UCSD-AML1 (cell line): Measurements from ENCODE around the gene TARS3.
"Not testable (repeated sequence)": the region's sequence is repeated elsewhere in the genome, so short reads cannot be mapped to it uniquely, and the experiment has no call there.

Experiments used
- DNase-seq: peaks from one replicate; lab custom pipeline; 2025; ENCODE audit not compliant: unreplicated experiment; lab: John Stamatoyannopoulos, UW

TARS3 gene

DNA sequence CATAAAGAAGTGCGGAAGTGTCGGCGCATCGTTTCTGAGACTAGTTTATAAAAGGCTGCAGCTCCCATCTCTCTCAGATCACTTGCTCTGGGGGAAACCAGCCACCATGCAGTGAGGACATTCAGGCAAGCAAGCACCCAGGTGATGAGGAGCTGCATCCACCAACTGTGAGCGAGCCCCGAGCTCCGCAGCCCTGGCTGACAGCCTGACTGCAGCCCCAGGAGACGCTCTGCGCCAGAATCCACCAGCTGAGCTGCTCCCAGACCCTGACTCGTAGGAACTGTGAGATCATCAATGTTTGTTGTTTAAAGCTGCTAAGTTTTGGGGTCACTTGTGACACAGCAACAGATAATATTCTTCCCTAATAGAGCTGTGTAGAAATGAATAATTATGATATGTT lies 67.1 kb downstream of the TARS3 start:
- DNase-seq = no peak

DNA sequence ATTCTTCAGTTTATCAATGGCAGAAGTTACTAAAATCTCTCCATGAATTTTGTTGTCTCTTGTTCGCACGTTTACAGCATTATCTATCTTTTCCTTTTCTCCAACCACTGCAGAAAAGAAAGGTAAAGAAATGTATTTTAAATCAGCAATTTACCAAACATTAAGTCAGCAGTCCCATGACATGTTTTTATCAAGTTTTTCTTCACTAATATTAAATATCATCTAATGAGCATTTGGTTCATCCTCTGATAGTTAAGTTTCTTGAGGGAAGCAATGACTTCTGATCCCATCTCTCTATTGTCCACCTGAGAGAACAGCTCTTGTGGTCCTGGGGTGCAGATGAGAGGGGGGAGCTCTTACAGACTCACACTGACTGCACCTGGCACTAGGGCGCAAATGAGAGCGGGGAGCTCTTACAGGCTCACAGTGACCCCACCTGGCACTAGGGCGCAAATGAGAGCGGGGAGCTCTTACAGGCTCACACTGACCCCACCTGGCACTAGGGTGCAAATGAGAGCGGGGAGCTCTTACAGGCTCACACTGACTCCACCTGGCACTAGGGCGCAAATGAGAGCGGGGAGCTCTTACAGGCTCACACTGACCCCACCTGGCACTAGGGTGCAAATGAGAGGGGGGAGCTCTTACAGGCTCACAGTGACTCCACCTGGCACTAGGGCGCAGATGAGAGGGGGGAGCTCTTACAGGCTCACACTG lies 69.5 kb downstream of the TARS3 start:
- peak; percentile 28 for DNase-seq

- no peak for DNase-seq
Measured at GRCh38 chr15:101654171-101654570, 70.1 kb downstream of the TARS3 start.

DNA sequence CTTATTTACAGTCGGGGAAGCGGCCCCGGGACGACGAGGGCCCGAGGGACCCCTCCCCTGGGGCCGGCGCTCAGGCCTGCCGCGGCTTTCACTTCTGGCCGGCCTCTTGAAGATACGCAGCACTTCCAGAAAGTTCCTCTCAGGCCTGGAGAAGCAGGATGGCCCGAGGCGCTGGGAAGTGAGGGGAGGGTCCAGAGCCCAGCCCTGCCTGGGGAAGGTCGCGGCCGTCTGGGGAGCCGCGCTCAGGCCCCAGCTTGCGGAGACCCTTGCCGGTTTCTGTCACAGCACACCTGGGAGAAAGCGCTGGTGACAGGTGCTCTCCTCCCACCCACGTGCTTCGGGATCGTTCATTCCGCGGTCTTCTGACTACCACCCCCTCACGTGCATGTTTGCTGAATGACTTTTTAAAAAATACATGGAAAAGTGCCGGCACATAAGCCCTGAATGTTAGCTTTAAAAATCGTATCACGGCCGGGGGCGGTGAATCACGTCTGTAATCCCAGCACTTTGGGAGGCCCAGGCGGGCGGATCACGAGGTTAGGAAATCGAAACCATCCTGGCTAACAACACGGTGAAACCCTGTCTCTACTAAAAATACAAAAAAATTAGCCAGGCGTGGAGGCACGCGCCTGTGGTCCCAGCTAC lies 71.4 kb downstream of the TARS3 start:
- DNase-seq = no peak

- DNase-seq = peak; percentile 96
Measured at GRCh38 chr15:101652098-101652785, 72.0 kb downstream of the TARS3 start, which contains the start of gene TM2D3. TSS of gene TM2D3 (minus strand) at chr15:101652381. CDS start at chr15:101652361, 20 bp downstream.

DNA sequence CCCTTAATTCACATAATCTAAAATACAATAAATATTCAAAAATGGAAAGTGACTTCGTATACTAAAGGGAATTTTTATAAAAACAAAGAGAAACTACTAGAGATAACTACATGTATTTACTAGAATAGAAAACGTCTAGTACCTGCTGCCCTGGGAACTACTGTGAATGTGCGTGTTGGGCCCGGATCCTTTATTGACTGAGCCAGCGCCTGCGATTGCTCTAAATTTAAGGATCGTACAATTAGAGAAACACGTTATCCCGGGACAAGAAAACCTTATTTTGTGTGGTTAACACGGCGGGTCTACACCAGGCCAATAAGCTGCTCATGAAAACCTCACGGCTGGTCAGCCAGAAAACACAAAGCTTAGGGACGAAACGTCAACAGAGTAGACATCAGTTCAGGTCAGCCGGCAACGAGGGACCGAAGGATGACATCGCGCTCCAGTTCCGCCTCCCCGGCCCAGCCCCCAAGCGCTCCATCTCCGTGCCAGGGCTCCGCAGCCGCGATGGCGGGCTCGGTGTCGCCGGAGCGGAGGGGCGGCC lies 72.6 kb downstream of the TARS3 start:
- peak; percentile 74 for DNase-seq

DNA sequence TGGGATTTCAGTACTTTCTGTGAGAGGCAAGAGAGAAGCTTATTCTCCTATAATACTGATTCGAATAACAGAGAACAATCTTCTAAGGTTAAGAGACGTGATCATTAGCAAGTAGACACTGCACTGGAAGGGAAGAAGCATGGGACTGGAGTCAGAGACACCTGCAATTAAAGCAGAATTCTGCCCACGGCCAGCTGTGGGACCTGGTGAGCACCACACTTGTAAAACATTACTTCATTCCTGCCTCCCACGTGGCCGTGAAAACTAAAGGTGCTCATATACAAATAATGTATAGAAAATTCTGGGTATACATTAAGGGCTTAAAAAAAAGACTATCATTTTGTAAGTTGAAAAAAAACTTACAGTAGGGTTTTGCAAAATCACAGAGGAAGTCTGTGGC lies 74.1 kb downstream of the TARS3 start:
- DNase-seq = no peak

- DNase-seq = no peak
Measured at GRCh38 chr15:101648356-101648755, 75.9 kb downstream of the TARS3 start.

- DNase-seq = no peak
Measured at GRCh38 chr15:101647251-101647650, 77.0 kb downstream of the TARS3 start.

GRCh38 chr15:101646672-101647071 lies 77.6 kb downstream of the TARS3 start:
- no peak for DNase-seq

DNA sequence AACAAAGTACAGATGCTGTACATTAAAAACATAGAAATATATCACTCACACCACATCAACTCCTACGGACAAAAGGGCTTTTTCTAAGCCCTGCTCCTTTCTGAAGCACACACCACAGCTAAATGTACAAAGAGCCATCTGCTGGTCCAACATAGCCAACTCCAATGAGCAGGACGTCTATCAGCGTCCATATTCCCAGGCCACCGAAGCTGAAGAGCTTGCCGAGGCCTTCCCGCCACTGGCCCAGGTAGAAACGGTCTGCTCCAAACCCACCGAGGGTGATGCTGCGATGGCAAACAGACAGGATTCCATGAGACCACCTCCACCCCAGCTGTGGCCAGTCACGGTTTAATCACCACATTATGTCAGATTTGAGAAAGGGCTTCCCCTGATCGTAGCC lies 81.9 kb downstream of the TARS3 start:
- DNase-seq = no peak

GRCh38 chr15:101641894-101642293 lies 82.4 kb downstream of the TARS3 start:
- no peak for DNase-seq

- peak; percentile 63 for DNase-seq
Measured at GRCh38 chr15:101641129-101641764, 83.0 kb downstream of the TARS3 start.

- DNase-seq = no peak
Measured at GRCh38 chr15:101639667-101640066, 84.6 kb downstream of the TARS3 start.

GRCh38 chr15:101637919-101638318 lies 86.4 kb downstream of the TARS3 start:
- DNase-seq = no peak

DNA sequence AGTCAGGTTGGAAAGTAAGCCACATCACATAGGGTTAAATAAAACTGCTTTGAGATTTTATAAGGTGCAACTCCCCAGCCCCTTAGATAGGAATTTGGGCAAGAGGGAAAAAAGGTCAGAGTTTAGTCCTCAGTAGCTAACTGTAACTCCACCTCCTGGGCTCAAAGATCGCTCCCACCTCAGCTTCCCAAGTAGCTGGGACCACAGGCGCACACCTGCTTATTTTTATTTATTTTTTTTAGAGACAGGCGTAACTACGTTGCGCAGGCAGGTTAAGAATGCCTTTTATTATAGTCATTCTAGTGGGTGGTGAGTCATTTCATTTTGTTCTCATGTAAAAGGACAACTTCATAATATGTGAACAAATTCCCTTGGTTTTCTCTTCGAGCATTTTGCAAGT lies 86.8 kb downstream of the TARS3 start:
- no peak for DNase-seq

DNA sequence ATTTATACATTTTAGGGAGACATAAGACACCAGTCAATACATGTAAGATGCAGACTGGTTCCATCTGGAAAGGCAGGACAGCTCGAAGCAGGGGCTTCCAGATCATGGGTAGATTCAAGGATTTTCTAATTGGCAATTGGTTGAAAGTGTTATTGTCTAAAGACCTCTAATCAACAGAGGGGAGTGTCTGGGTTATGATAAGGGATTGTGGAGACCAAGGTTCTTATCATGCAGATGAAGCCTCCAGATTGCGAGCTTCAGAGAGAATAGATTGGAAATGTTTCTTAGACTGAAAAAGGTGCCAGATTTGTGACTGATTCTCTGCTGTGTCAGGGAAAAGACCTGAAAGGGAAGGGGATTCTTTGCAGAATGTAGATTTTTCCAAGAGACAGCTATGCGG lies 87.2 kb downstream of the TARS3 start:
- DNase-seq = no peak

GRCh38 chr15:101635944-101636727 lies 88.1 kb downstream of the TARS3 start:
- no peak for DNase-seq

DNA sequence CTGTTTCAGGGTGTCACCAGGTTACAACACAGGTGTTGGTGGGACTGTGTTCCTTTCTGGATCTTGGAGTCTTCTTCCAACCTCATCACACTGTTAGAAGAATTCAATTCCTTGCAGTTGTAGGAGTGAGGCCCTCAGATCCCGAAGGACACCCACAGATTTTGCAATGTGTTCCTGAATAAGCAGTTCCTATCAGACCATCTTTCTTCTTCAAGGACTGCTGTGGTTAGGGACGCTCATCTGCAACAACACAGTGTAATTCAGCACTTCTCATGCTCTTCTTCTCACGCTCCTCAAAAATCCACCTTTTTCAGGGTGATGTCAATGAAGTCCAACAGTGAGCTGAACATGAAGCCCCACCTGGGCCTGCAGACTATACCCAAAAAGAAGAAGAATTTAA lies 90.9 kb downstream of the TARS3 start:
- no peak for DNase-seq

GRCh38 chr15:101626729-101627128 lies 97.5 kb downstream of the TARS3 start:
- DNase-seq = not testable (repeated sequence)

DNA sequence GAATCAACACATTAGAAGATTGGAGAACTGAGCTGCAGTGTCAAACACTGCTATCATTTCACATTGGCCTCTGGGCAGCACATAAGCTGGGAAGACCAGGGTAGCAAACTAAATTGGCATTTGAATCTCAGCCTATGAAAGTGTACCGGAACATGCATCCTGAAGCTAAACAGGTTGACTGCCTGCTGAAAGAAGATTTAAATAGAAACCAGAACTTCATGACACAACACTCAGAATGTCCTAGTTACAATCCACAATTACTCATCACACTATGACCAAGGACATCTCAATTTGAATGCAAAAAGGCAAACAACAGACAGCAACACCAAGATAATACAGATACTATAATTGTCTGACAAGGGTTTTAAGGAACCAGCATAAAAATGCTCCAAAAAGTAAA lies 98.3 kb downstream of the TARS3 start:
- no peak for DNase-seq
